NCI-H187 (cell line): ENCODE data around the gene HEXD.

Experiments used
- DNase-seq, 2 experiments: peaks; one replicate each; lab custom pipeline; 2025; lab: John Stamatoyannopoulos, UW

The HEXD gene

GRCh38 chr17:82415336-82415735, 2.8 kb upstream of the HEXD start:
- no peak for DNase-seq

GRCh38 chr17:82415786-82416185, 2.4 kb upstream of the HEXD start:
- no peak for DNase-seq

GRCh38 chr17:82416264-82416663, 1.9 kb upstream of the HEXD start:
- no peak for DNase-seq

- DNase-seq: no peak
These were observed 1.4 kb upstream of the HEXD start for GRCh38 chr17:82416771-82417170.

- DNase-seq: no peak
These were observed 1.4 kb downstream of the HEXD start for GRCh38 chr17:82419540-82419939.

GRCh38 chr17:82424001-82424862, 6.1 kb downstream of the HEXD start:
- DNase-seq: no peak

GRCh38 chr17:82424863-82425159, 6.7 kb downstream of the HEXD start:
- DNase-seq: no peak

GRCh38 chr17:82428546-82428945, 10.4 kb downstream of the HEXD start:
- no peak for DNase-seq

- no peak for DNase-seq
These were observed 11.7 kb downstream of the HEXD start for GRCh38 chr17:82429824-82430223.

- no peak for DNase-seq
These were observed 13.9 kb downstream of the HEXD start for GRCh38 chr17:82432017-82432416.

GRCh38 chr17:82433560-82434215, 15.5 kb downstream of the HEXD start:
- DNase-seq: no peak

- no peak for DNase-seq
These were observed 16.0 kb downstream of the HEXD start for GRCh38 chr17:82434216-82434565.

- DNase-seq: no peak
These were observed 17.0 kb downstream of the HEXD start for GRCh38 chr17:82435103-82435502.

GRCh38 chr17:82435601-82436583, 17.7 kb downstream of the HEXD start:
- DNase-seq: no peak

- no peak for DNase-seq
These were observed 18.6 kb downstream of the HEXD start for GRCh38 chr17:82436601-82437324.

GRCh38 chr17:82437325-82437668, 19.1 kb downstream of the HEXD start:
- DNase-seq: no peak

- DNase-seq: no peak
These were observed 20.4 kb downstream of the HEXD start for GRCh38 chr17:82438401-82439193.

- DNase-seq: no peak
These were observed 21.2 kb downstream of the HEXD start for GRCh38 chr17:82439194-82439828.

- DNase-seq: no peak
These were observed 21.8 kb downstream of the HEXD start for GRCh38 chr17:82439829-82440365.

- no peak for DNase-seq
These were observed 22.4 kb downstream of the HEXD start for GRCh38 chr17:82440469-82440981.
